Measurements from ENCODE around the gene ZNF213.
"Not testable (repeated sequence)": the region's sequence is repeated elsewhere in the genome, so short reads cannot be mapped to it uniquely, and the experiment has no call there.

ZNF213 gene

DNA sequence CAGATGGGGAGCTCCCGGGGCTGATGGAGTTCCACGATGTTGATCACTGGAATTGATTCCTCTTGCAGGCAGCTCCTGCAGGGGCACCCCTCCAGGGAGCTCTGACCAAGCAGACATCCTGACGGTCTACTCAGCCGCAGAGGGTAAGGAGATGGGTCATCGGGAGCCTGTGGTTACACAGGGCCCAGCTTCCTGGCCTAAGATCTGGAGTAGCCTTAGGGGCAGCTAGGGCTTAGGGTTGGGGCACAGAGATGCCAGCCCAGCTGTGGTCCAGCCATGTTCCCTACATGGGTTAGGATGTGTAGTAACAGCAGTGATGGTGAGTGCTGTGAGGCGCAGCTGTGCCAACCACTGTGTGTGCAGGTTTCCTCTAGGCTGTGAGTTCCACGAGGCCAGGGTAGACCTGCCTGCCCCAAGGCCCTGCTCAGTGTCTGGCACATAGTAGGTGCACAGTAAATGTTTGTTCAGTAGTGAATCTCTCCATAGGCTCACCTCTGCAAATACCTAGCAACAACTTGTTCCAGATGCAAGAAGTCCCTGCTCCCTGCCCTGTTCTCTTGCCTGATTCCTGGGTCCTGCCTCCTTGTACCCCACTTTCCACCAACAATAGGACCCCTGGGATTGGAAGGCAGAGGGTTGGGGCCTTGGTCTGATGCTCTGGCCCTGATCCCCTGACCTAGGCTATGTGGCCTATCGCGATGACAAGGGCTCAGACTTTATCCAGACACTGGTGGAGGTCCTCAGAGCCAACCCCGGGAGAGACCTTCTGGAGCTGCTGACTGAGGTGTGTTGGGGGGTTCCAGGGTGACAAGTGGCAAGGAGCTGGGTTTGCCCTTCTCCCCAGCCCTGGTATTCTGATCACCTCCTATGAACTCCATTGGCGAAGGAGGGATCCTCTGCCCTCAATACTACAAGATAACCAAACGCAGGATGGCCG lies 13.7 kb downstream of the ZNF213 start:
- no peak for DNase-seq (ENCODE audit: low spot score)

GRCh38 chr16:3149193-3149530 lies 14.3 kb downstream of the ZNF213 start:
- DNase-seq (ENCODE audit: low spot score) = no peak

DNA sequence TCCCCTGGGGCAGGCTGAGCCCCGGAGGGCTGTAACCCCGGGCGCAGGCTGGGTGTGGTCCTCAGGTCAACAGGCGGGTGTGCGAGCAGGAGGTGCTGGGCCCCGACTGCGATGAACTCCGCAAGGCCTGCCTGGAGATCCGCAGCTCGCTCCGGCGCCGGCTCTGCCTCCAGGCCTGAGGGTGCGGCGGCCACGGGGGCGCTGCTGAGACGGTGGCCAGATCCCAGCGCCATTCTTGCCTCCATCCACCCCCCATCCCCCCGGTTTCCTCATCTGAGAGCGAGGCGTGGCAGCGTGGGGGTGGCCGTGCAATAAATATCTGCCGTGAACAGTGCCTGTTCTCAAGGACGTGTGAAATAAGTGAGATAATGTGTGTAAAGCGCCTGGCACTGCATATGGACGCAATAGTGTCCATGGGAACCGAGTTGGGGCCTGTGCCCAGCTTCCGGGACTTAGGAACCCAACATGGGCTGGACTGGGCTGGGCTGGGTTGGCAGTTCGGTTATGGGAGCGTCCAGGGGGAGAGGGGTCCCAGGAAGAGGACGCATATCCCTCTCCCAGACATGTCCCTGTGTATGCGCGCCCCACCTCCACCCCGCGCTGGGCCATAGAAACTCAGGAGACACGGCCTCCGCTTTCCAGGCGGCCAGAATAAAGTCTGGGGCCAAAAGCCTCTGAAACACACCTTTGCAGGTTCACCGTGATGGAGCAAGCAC lies 15.0 kb downstream of the ZNF213 start:
- DNase-seq (ENCODE audit: low spot score) = peak; percentile 83

DNA sequence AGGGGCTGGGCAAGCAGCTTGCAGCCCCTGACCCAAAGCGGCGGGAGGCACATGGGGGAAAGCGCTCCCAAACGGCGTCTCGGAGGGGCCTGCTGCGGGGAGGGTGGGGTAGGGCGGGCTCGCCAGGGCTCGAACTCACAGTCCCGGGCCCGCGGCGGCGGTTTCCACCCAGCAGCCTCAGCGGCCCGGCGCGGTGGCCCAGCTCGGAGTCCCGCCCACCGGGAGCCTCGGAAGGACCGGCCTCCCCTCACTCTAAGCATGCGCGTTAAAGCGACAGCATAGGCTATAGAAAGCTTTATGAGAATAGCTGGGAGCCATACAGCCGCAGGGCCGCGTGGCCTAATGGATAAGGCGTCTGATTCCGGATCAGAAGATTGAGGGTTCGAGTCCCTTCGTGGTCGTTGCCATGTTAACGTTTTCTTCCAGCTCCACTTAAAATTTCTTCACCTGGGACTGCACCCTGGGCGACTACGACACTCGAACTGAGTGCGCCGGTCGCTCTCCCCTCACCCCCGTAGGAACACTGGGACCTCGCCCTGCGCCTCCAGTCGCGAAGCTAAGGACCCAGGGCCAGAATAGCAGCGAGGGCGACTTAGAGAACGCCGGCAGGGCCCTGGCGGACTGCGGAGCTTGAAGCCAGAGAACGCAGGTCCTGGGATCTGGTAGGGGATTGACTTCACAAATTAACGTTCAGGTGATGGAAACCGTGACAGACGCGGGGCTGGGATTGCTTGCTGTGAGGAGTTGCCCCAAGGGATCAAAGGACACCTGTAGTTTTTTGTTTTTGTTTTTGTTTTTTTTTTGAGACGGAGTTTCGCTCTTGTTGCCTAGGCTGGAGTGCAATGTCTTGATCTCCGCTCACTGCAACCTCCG lies 15.8 kb downstream of the ZNF213 start:
- peak; percentile 84 for DNase-seq (ENCODE audit: low spot score)

DNA sequence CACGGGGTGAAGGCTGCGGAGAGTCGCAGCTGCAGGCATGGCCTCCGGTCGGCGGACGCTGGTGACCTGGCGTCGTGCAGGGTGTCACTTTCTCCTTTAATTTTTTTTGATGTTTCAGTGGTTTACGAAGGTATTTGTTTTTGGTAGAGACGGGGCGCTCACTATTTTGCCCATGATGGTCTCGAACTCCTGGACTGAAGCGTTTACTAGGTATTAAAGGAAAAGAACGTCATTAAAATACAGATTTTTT lies 17.1 kb downstream of the ZNF213 start:
- DNase-seq (ENCODE audit: low spot score) = no peak

DNA sequence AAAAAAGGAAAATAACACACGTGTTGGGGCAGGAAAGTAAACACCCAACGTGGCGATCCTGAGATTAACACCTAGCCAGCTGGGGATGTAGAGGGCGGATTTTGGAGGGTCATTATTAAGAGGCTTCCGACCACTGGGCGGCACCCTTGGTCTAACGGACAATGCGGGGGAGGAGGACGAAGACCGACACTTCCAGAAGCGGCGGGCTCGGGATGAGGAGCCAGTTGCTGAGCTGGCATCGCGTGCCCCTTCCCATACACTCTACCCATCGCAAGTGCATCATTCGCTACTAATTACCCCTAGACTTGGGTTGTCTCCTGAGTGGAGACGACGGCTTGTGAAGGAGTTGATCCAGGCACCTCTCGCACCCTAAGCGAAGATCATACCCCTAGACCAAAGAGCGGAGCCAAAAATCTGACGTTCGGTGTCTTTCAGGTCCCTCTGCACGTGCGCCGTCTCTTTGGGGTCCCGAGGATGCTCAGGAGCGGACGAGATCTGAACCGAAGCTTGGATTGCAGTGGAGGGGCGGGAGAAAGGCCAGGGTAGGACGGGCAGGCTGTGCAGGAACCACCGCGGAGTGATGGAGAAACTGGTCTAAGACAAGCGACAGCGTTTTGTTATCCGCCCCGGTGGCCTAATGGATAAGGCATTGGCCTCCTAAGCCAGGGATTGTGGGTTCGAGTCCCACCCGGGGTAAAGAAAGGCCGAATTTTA lies 17.6 kb downstream of the ZNF213 start:
- DNase-seq (ENCODE audit: low spot score) = peak; percentile 65

GRCh38 chr16:3152991-3153368 lies 18.2 kb downstream of the ZNF213 start:
- DNase-seq (ENCODE audit: low spot score) = peak; percentile 58

DNA sequence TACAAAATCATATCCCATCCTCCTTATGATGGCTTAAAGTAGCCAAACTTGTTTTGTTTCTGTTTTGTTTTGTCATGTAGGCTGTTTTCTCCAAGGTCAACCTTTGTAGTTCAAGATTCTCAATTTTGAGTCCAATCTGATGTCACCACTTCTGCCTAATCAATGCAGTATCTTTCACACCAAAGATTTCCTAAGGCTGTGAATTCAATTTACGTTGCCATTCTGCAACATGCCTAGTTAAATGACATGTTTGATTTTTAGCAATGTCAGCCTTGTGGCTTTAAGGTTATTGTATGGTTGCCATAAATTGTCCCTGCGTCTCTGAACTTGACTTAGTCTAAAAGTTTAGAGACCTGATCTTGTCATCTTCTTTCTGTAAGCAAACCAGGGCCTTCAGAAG lies 20.4 kb downstream of the ZNF213 start:
- no peak for DNase-seq (ENCODE audit: low spot score)

DNA sequence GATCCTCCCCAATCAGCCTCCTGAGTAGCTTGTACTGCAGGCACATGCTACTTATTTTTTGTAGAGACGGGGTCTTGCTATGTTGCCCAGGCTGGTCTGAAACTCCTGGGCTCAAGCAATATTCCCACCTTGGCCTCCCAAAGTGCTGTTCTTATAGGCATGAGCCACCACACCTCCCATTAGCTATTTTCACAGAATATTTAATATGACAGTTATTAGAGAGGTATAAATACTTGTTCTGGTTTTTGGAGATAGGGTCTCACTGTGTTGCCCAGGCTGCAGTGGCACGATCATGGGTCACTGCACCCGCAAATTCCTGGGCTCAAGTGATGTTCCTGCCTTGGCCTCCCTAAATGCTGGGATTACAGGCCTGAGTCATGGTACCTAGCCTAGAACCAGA lies 21.1 kb downstream of the ZNF213 start:
- DNase-seq (ENCODE audit: low spot score) = no peak

DNA sequence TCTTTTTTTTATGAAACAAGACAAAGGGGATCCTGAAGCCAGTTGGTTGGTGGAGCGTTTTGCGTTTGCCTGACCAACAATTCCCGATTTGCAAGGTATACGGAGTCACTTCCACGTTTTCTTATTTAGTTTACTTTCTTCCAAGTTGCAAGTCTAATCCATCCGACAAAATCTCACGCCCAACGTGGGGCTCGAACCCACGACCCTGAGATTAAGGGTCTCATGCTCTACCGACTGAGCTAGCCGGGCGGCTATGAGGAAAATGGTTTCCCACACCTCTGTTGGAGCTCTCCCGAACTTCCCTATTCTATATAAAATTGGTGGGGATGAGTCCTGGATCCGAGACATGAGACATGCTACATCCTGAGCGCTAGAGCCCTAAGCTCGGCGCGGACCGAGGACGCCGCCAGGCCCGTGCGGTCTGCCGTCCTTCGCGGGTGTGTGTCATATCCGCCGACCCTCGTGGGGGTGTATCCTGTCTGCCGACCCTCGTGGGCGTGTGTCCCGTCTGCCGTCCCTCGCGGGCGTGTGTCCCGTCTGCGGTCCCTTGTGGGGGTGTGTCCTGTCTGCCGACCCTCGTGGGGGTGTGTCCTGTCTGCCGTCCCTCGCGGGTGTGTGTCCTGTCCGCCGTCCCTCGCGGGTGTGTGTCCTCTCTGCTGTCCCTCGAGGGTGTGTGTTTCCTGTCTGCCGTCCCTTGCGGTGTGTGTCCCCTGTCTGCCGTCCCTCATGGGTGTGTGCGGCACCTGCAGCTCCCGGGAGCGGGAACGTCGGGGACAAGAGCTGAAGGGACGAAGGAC lies 22.6 kb downstream of the ZNF213 start:
- peak; percentile 62 for DNase-seq (ENCODE audit: low spot score)

DNA sequence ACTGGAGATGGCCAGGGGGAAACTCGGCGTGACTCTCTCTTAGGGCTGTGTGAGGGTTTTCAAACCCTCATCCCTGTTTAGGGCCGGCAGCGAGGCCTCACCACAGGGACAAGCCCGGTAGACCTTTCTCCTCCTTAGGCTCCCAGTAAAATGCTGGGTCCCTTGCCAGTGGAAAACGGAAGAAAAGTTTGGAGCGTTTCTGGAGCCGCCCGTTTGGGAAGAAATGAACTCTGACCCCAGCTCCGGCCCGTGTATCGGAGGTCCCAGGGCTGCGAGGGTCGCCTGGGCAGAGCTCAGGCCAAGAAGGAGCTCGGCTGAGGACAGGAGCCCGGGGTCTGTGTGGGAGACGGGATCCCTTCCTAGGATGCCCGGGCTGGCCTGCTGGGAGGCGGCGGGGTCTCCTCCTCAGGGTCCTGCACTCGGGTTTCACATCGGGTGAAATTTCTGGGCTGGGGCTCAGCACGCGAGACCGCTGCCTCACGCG lies 23.2 kb downstream of the ZNF213 start:
- DNase-seq (ENCODE audit: low spot score) = no peak

DNA sequence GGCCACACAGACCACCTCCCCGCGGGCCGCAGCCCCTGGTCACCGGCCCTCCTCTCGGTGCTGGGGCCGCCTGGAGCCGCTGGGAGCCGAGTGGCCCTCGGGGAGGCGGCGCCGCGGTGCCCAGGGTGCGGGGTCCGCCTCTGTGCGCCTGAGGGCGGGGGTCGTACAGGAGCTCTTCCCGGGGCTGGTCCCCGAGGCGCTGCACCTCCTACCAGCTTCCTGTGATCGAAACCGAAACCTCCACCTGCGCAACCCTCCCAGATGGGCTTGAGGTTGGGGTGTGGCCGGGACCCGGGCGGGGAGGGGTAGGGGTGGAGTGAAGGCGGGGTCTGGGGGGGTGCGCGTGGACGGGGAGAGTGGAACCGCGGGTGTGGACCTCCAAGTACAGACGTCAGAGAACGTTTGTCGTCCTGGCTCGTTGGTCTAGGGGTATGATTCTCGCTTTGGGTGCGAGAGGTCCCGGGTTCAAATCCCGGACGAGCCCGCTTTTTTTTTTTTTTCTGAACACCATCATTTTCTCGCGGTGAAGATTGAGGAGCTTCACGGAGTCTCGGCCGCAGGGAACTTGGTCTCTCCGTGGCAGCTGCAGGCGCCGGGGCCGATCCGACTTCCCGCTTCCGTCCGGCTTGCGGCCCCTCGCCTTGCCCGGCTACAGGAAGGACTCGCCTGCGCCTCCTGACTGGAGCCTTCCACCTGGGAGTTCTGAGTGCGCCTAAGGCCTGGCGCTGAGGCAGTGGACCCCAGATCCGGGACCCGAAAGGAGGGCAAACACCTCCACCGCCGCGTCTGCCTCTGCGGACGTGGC lies 23.9 kb downstream of the ZNF213 start:
- DNase-seq (ENCODE audit: low spot score) = peak; percentile 93

GRCh38 chr16:3161235-3162018 lies 26.6 kb downstream of the ZNF213 start:
- DNase-seq (ENCODE audit: low spot score) = no peak

GRCh38 chr16:3164121-3164991 lies 29.5 kb downstream of the ZNF213 start:
- no peak for DNase-seq (ENCODE audit: low spot score)

GRCh38 chr16:3165111-3165822 lies 30.4 kb downstream of the ZNF213 start:
- no peak for DNase-seq (ENCODE audit: low spot score)

GRCh38 chr16:3166505-3166886 lies 31.7 kb downstream of the ZNF213 start:
- DNase-seq (ENCODE audit: low spot score) = no peak

- DNase-seq (ENCODE audit: low spot score) = not testable (repeated sequence)
Measured at GRCh38 chr16:3168729-3169128, 33.9 kb downstream of the ZNF213 start.

All from HuH-7.5 (cell line).